ENCODE measurements around the gene MEA1.
A peak's percentile ranks its signal among the peaks of the same experiment; 100 is the strongest.
"Not testable (repeated sequence)": the region's sequence is repeated elsewhere in the genome, so short reads cannot be mapped to it uniquely, and the experiment has no call there.

The MEA1 gene

GRCh38 chr6:43006251-43006650 is 7.5 kb downstream of the MEA1 start:
- no peak for DNase-seq

GRCh38 chr6:43005844-43006243 is 7.9 kb downstream of the MEA1 start:
- no peak for DNase-seq

- no peak for DNase-seq
These were observed 11.9 kb downstream of the MEA1 start for GRCh38 chr6:43001843-43002242.

GRCh38 chr6:42998205-42998604 is 15.5 kb downstream of the MEA1 start:
- not testable (repeated sequence) for DNase-seq

- no peak for DNase-seq
These were observed 17.2 kb downstream of the MEA1 start for GRCh38 chr6:42996513-42996912.

- DNase-seq: no peak
These were observed 20.3 kb downstream of the MEA1 start for GRCh38 chr6:42993445-42993844.

- DNase-seq: no peak
These were observed 23.8 kb downstream of the MEA1 start for GRCh38 chr6:42989923-42990322.

- no peak for DNase-seq
These were observed 25.2 kb downstream of the MEA1 start for GRCh38 chr6:42988486-42989020.

GRCh38 chr6:42987533-42988451 is 26.0 kb downstream of the MEA1 start:
- DNase-seq: no peak

- no peak for DNase-seq
These were observed 28.7 kb downstream of the MEA1 start for GRCh38 chr6:42984924-42985475.

- DNase-seq: peak; percentile 99
These were observed 29.5 kb downstream of the MEA1 start, which contains the start of gene PPP2R5D for GRCh38 chr6:42984001-42984923. Gene PPP2R5D, plus strand, starts transcription at chr6:42984570. Its CDS starts 108 bp downstream, at chr6:42984678.

GRCh38 chr6:42981836-42982235 is 31.9 kb downstream of the MEA1 start:
- no peak for DNase-seq

- no peak for DNase-seq
These were observed 34.1 kb downstream of the MEA1 start for GRCh38 chr6:42979523-42980177.

GRCh38 chr6:42978839-42979522 is 34.8 kb downstream of the MEA1 start, which contains the start of gene PEX6:
Gene PEX6, minus strand, starts transcription at chr6:42979181. Its CDS starts 31 bp downstream, at chr6:42979150.
- peak; percentile 84 for DNase-seq

- DNase-seq: peak; percentile 34
These were observed 35.3 kb downstream of the MEA1 start for GRCh38 chr6:42978487-42978838.

GRCh38 chr6:42974919-42975505 is 38.7 kb downstream of the MEA1 start:
- DNase-seq: no peak

- peak; percentile 47 for DNase-seq
These were observed 39.8 kb downstream of the MEA1 start for GRCh38 chr6:42973926-42974325.

GRCh38 chr6:42971746-42972327 is 41.9 kb downstream of the MEA1 start:
- DNase-seq: no peak

- DNase-seq: no peak
These were observed 42.7 kb downstream of the MEA1 start for GRCh38 chr6:42970871-42971612.

- DNase-seq: no peak
These were observed 43.8 kb downstream of the MEA1 start for GRCh38 chr6:42969934-42970333.

All from suppressor macrophage treated with lipopolysaccharide for 4 hours (primary cell).